HG03135 (cell line): ENCODE measurements around the gene QRICH1.

Experiments
- ATAC-seq: cut with Tn5 transposase; IDR thresholded peaks from one replicate; pipeline ENCODE4 v1.9.1; 2021; ENCODE audit warnings: mild to moderate bottlenecking, moderate library complexity; ENCODE audit not compliant: unreplicated experiment

Gene QRICH1

GRCh38 chr3:49119439-49119838 is 25.6 kb upstream of the QRICH1 start:
- ATAC-seq, result no peak

- no peak for ATAC-seq
Observed at GRCh38 chr3:49119036-49119435, 25.2 kb upstream of the QRICH1 start.

GRCh38 chr3:49112262-49112661 is 18.4 kb upstream of the QRICH1 start:
- no peak for ATAC-seq

GRCh38 chr3:49111347-49111746 is 17.5 kb upstream of the QRICH1 start:
- no peak for ATAC-seq

- no peak for ATAC-seq
Observed at GRCh38 chr3:49110780-49111179, 16.9 kb upstream of the QRICH1 start.

GRCh38 chr3:49108346-49108745 is 14.5 kb upstream of the QRICH1 start:
- no peak for ATAC-seq

- ATAC-seq, result peak; percentile 86
Observed at GRCh38 chr3:49104427-49105291, 10.8 kb upstream of the QRICH1 start, which contains the start of gene QARS1. QARS1 (minus strand) TSS chr3:49104757; CDS start chr3:49104733, 24 bp downstream.

GRCh38 chr3:49104052-49104426 is 10.2 kb upstream of the QRICH1 start:
- ATAC-seq, result no peak

- ATAC-seq, result no peak
Observed at GRCh38 chr3:49100046-49100615, 6.3 kb upstream of the QRICH1 start.

GRCh38 chr3:49098910-49099630 is 5.2 kb upstream of the QRICH1 start:
- no peak for ATAC-seq

- no peak for ATAC-seq
Observed at GRCh38 chr3:49098429-49098828, 4.6 kb upstream of the QRICH1 start.

- ATAC-seq, result peak; percentile 42
Observed at GRCh38 chr3:49092938-49093852, 676 bp downstream of the QRICH1 start.

- ATAC-seq, result no peak
Observed at GRCh38 chr3:49081429-49081828, 12.4 kb downstream of the QRICH1 start.

GRCh38 chr3:49079270-49079669 is 14.6 kb downstream of the QRICH1 start:
- no peak for ATAC-seq

- no peak for ATAC-seq
Observed at GRCh38 chr3:49076646-49077045, 17.2 kb downstream of the QRICH1 start.

GRCh38 chr3:49076116-49076515 is 17.8 kb downstream of the QRICH1 start:
- ATAC-seq, result no peak

GRCh38 chr3:49058011-49058410 is 35.9 kb downstream of the QRICH1 start:
- no peak for ATAC-seq

- no peak for ATAC-seq
Observed at GRCh38 chr3:49057268-49057667, 36.6 kb downstream of the QRICH1 start.

- no peak for ATAC-seq
Observed at GRCh38 chr3:49054344-49054862, 39.5 kb downstream of the QRICH1 start.

GRCh38 chr3:49053543-49053942 is 40.3 kb downstream of the QRICH1 start:
- ATAC-seq, result no peak
